Brain microvascular endothelial cell (primary cell): Measurements from ENCODE around the gene PEX11B.

Source experiments
- DNase-seq: peaks from one replicate; pipeline ENCODE4 v3.0.0-alpha.2; 2020
- H3K27ac ChIP-seq: fragments of 250-450 bp; sonication (Bioruptor Pico); 2 replicates; pipeline ENCODE4 v1.5.1; 2020; ENCODE audit warnings: mild to moderate bottlenecking, moderate library complexity
- H3K27me3 ChIP-seq: fragments of 250-450 bp; sonication (Bioruptor Pico); replicated peaks from 2 replicates; pipeline ENCODE4 v1.5.1; 2020; ENCODE audit warnings: mild to moderate bottlenecking
- H3K36me3 ChIP-seq: fragments of 250-450 bp; sonication (Bioruptor Pico); replicated peaks from 2 replicates; pipeline ENCODE4 v1.5.1; 2020; ENCODE audit warnings: mild to moderate bottlenecking
- H3K4me3 ChIP-seq: 2 replicates; pipeline ENCODE4 v1.5.1; 2011; ENCODE audit warnings: low read depth, mild to moderate bottlenecking, control low read depth, low read length, moderate library complexity
- in situ Hi-C: cut with HindIII; loops from 2 replicates; pipeline ENCODE4 v1.10.0; 2017; ENCODE audit warnings: low sequenced_read_pairs, low pct_ligation_motif_present
- TF ChIP-seq, protein P1 (sequence below): IDR thresholded peaks from 2 replicates; pipeline ENCODE4 v1.5.1; 2011; ENCODE audit warnings: low read depth, mild to moderate bottlenecking, moderate library complexity, low read length, control low read depth, inconsistent platforms; ENCODE audit errors: missing control alignments

The PEX11B gene

GRCh38 chr1:145887631-145888030, 30.9 kb downstream of the PEX11B start:
- DNase-seq: no peak
- no peak overlapping the region for H3K4me3 ChIP-seq
- TF ChIP-seq, protein P1, sequence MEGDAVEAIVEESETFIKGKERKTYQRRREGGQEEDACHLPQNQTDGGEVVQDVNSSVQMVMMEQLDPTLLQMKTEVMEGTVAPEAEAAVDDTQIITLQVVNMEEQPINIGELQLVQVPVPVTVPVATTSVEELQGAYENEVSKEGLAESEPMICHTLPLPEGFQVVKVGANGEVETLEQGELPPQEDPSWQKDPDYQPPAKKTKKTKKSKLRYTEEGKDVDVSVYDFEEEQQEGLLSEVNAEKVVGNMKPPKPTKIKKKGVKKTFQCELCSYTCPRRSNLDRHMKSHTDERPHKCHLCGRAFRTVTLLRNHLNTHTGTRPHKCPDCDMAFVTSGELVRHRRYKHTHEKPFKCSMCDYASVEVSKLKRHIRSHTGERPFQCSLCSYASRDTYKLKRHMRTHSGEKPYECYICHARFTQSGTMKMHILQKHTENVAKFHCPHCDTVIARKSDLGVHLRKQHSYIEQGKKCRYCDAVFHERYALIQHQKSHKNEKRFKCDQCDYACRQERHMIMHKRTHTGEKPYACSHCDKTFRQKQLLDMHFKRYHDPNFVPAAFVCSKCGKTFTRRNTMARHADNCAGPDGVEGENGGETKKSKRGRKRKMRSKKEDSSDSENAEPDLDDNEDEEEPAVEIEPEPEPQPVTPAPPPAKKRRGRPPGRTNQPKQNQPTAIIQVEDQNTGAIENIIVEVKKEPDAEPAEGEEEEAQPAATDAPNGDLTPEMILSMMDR: no peak
- H3K27me3 ChIP-seq: no peaks in the 10 kb centered on the region
- no peak overlapping the region for H3K27ac ChIP-seq
- H3K36me3 ChIP-seq: no peaks in the 10 kb centered on the region
- in situ Hi-C loops: no loop called here

- in situ Hi-C loops: no loop called here
- no peak for DNase-seq
- no peaks in the 10 kb centered on the region for H3K27me3 ChIP-seq
- TF ChIP-seq, protein P1: no peak
- H3K4me3 ChIP-seq: no peak overlapping the region
- H3K36me3 ChIP-seq: no peaks in the 10 kb centered on the region
- no peak overlapping the region for H3K27ac ChIP-seq
These were observed 31.7 kb downstream of the PEX11B start for GRCh38 chr1:145886816-145887215.

- Histone ChIP-seq H3K36me3 (no peaks in the 10 kb centered on the region), H3K27ac (no peak overlapping the region), H3K4me3 (peak overlapping the region; percentile 67), H3K27me3 (no peaks in the 10 kb centered on the region)
- no peak for DNase-seq
- TF ChIP-seq, protein P1: no peak
- in situ Hi-C loops: no loop called here
These were observed 32.1 kb downstream of the PEX11B start for GRCh38 chr1:145886390-145886789.

DNA sequence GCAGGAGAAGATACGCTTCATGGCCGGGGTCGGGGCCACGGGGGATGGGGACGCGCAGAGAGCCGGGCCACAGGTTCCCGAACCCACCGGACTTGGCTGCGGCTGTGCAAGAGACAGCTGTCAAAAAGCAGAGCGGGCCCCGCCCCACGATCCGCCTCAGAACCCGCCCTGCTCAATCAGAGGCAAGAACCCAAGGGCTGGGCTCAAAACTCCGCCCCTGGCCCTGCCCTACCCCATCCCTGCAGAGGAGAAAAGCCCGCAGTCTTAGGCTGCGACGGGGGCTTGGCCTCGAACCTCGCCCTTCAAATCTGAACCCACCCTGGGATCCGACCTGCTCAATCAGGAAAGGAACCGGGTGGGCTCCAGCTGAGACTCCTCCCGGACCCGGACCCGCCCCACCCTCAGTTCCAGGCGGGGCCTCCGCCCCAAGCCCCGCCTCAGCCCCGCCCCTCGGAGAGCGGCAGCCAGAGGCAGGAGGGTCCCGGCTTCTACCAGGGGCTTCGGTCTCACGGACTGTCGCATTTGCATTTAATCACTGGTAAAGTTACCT, 32.7 kb downstream of the PEX11B start, which contains the start of gene ANKRD35:
ANKRD35 (minus strand) TSS at position 129 of the 550 bp plus-strand sequence; CDS start at position 21, 108 bp downstream.
- Histone ChIP-seq H3K27me3 (no peaks in the 10 kb centered on the region), H3K36me3 (no peaks in the 10 kb centered on the region), H3K4me3 (peak within 1 kb of the TSS; percentile 67), H3K27ac (no peak within 1 kb of the TSS)
- in situ Hi-C loops: no loop called here
- DNase-seq: peak; percentile 74
- TF ChIP-seq, protein P1: no peak

DNA sequence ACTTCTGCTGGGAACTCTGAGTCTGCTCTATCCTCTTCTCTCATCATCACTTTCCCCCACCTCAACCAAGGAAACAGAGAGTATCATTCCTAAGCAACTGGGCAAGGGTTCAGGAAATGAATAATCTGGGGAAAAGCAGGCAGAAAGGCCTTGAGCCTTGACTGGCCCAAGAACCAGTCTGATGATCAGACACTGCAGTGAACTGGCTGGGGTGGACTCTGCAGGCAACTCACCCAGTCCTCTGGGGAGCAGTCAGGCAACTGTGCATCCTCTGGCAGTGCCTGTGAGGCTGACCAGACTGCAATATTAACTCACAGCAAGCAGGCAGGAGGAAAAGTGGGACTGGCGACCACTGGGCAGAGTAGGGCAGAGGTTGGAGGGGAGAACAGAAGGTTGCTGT, 33.8 kb downstream of the PEX11B start:
- TF ChIP-seq, protein P1: no peak
- Histone ChIP-seq H3K27ac (no peak overlapping the region), H3K27me3 (no peaks in the 10 kb centered on the region), H3K36me3 (no peaks in the 10 kb centered on the region), H3K4me3 (no peak overlapping the region)
- in situ Hi-C loops: no loop called here
- DNase-seq: no peak

DNA sequence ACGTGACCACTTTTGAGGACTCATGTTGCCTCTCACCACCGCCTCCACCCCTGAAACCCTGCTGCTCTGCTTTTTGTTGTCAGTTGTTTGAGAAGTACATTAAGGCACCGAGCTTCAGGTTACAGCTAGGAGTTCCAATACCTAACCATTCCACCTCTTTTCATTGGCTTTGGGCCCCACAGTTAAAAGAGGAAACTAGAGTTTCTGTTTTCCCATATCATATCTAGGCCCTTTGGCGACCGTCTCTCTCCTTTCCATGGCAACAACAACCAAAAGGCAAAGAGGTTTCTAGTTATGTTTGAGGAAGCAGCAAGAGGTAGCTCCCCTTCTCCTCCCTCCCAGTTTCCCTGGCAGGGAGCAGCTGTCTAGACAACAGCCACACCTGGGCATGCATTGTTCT, 38.7 kb downstream of the PEX11B start:
- TF ChIP-seq, protein P1: no peak
- no peak for DNase-seq
- Histone ChIP-seq H3K36me3 (no peaks in the 10 kb centered on the region), H3K27ac (no peak overlapping the region), H3K27me3 (no peaks in the 10 kb centered on the region), H3K4me3 (no peak overlapping the region)
- in situ Hi-C loops: no loop called here
